Measurements from ENCODE around the gene LMX1A.

Gene LMX1A

GRCh38 chr1:165257969-165258459 lies 98.5 kb downstream of the LMX1A start:
- DNase-seq: no peak

GRCh38 chr1:165254896-165255625 lies 101.5 kb downstream of the LMX1A start:
- DNase-seq: no peak

GRCh38 chr1:165254376-165254775 lies 102.1 kb downstream of the LMX1A start:
- no peak for DNase-seq

- no peak for DNase-seq
Measured at GRCh38 chr1:165253818-165254254, 102.7 kb downstream of the LMX1A start.

- no peak for DNase-seq
Measured at GRCh38 chr1:165248969-165249571, 107.4 kb downstream of the LMX1A start.

GRCh38 chr1:165241952-165242351 lies 114.6 kb downstream of the LMX1A start:
- DNase-seq: no peak

- no peak for DNase-seq
Measured at GRCh38 chr1:165241321-165241720, 115.2 kb downstream of the LMX1A start.

GRCh38 chr1:165240492-165240891 lies 116.0 kb downstream of the LMX1A start:
- DNase-seq: no peak

GRCh38 chr1:165239873-165240272 lies 116.6 kb downstream of the LMX1A start:
- no peak for DNase-seq

GRCh38 chr1:165235777-165236291 lies 120.7 kb downstream of the LMX1A start:
- DNase-seq: no peak

- DNase-seq: no peak
Measured at GRCh38 chr1:165235155-165235776, 121.2 kb downstream of the LMX1A start.

GRCh38 chr1:165234149-165234548 lies 122.4 kb downstream of the LMX1A start:
- DNase-seq: no peak

GRCh38 chr1:165228676-165229075 lies 127.8 kb downstream of the LMX1A start:
- DNase-seq: no peak

- no peak for DNase-seq
Measured at GRCh38 chr1:165228111-165228655, 128.3 kb downstream of the LMX1A start.

- no peak for DNase-seq
Measured at GRCh38 chr1:165226326-165226725, 130.2 kb downstream of the LMX1A start.

- DNase-seq: no peak
Measured at GRCh38 chr1:165225650-165226049, 130.9 kb downstream of the LMX1A start.

GRCh38 chr1:165225062-165225461 lies 131.5 kb downstream of the LMX1A start:
- DNase-seq: no peak

GRCh38 chr1:165224504-165224903 lies 132.0 kb downstream of the LMX1A start:
- no peak for DNase-seq

- no peak for DNase-seq
Measured at GRCh38 chr1:165222580-165222979, 133.9 kb downstream of the LMX1A start.

- DNase-seq: no peak
Measured at GRCh38 chr1:165218731-165219130, 137.8 kb downstream of the LMX1A start.

- no peak for DNase-seq
Measured at GRCh38 chr1:165217958-165218357, 138.6 kb downstream of the LMX1A start.

- no peak for DNase-seq
Measured at GRCh38 chr1:165216254-165216653, 140.3 kb downstream of the LMX1A start.

- DNase-seq: no peak
Measured at GRCh38 chr1:165215676-165216075, 140.8 kb downstream of the LMX1A start.

- no peak for DNase-seq
Measured at GRCh38 chr1:165212229-165212628, 144.3 kb downstream of the LMX1A start.
